ENCODE measurements around the gene AR. TPM values are rescaled to one million over a fixed set of nuclear protein-coding genes. Genes with fewer than 3 reads are reported as not detected.

AR gene
- polyA plus RNA-seq, 1 donor from 2014 or later, result 1.1 TPM

- H3K79me2 ChIP-seq (replicated peaks; ENCODE audit: insufficient read depth, low read length), result no peaks in the 10 kb centered on the region
- TF ChIP-seq RAD21 (conservative IDR thresholded peaks at IDR 0.05), result no peak
- no peaks in the 10 kb centered on the region for H4K20me1 ChIP-seq (ENCODE audit: insufficient read depth)
- H3K27me3 ChIP-seq (ENCODE audit: insufficient read depth, low read depth, low read length), result no peaks in the 10 kb centered on the region
- H3K9ac ChIP-seq (ENCODE audit: low read length), result no peak overlapping the region
- H3F3A ChIP-seq (ENCODE audit: insufficient read depth, low read length, poor library complexity, severe bottlenecking), result no peaks in the 10 kb centered on the region
- no peak overlapping the region for H3K4me2 ChIP-seq (ENCODE audit: low read length)
- no peak overlapping the region for H2AFZ ChIP-seq (ENCODE audit: low read depth, low read length)
- no peak overlapping the region for H3K27ac ChIP-seq (ENCODE audit: low read length)
- H3K9me3 ChIP-seq (ENCODE audit: low read length), result no peaks in the 10 kb centered on the region
- no peaks in the 10 kb centered on the region for H3K9me2 ChIP-seq (ENCODE audit: insufficient read depth, low read length)
- H3K36me3 ChIP-seq (ENCODE audit: insufficient read depth, low read length), result no peaks in the 10 kb centered on the region
- no peak overlapping the region for H3K4me3 ChIP-seq (ENCODE audit: low read length)
Observed at GRCh38 chrX:67721321-67721720, 177.5 kb downstream of the AR start.

- Histone ChIP-seq H3K36me3 (ENCODE audit: insufficient read depth, low read length) (no peaks in the 10 kb centered on the region), H3F3A (ENCODE audit: insufficient read depth, low read length, poor library complexity, severe bottlenecking) (no peaks in the 10 kb centered on the region), H3K4me2 (ENCODE audit: low read length) (no peak overlapping the region), H3K27ac (ENCODE audit: low read length) (no peak overlapping the region), H3K9ac (ENCODE audit: low read length) (no peak overlapping the region), H3K79me2 (replicated peaks; ENCODE audit: insufficient read depth, low read length) (no peaks in the 10 kb centered on the region), H3K9me2 (ENCODE audit: insufficient read depth, low read length) (no peaks in the 10 kb centered on the region), H3K4me3 (ENCODE audit: low read length) (no peak overlapping the region), H3K9me3 (ENCODE audit: low read length) (no peaks in the 10 kb centered on the region), H3K27me3 (ENCODE audit: insufficient read depth, low read depth, low read length) (no peaks in the 10 kb centered on the region), H2AFZ (ENCODE audit: low read depth, low read length) (no peak overlapping the region), H4K20me1 (ENCODE audit: insufficient read depth) (no peaks in the 10 kb centered on the region)
- no peak for TF ChIP-seq POLR2AphosphoS5 (IDR thresholded peaks at IDR 0.05)
- TF ChIP-seq TAF1 (IDR thresholded peaks at IDR 0.05; ENCODE audit: low read depth), result no peak
Observed at GRCh38 chrX:67723580-67724351, 179.9 kb downstream of the AR start.

- no peak for TF ChIP-seq EZH2 (IDR thresholded peaks at IDR 0.05; ENCODE audit: borderline replicate concordance, insufficient read depth, low read length, poor library complexity, severe bottlenecking)
- no peak for TF ChIP-seq SMC3 (conservative IDR thresholded peaks at IDR 0.05; ENCODE audit: poor library complexity)
- TF ChIP-seq EP300 (conservative IDR thresholded peaks at IDR 0.05; ENCODE audit: poor library complexity, severe bottlenecking), result no peak
- no peak for TF ChIP-seq RAD21 (conservative IDR thresholded peaks at IDR 0.05)
- no peak for TF ChIP-seq POLR2AphosphoS5 (IDR thresholded peaks at IDR 0.05)
- no peak for TF ChIP-seq REST (IDR thresholded peaks at IDR 0.05; ENCODE audit: borderline replicate concordance)
- H3K9me3 ChIP-seq (ENCODE audit: low read length), result no peaks in the 10 kb centered on the region
- H3K27me3 ChIP-seq (ENCODE audit: insufficient read depth, low read depth, low read length), result no peaks in the 10 kb centered on the region
- no peak overlapping the region for H3K4me3 ChIP-seq (ENCODE audit: low read length)
- no peaks in the 10 kb centered on the region for H3F3A ChIP-seq (ENCODE audit: insufficient read depth, low read length, poor library complexity, severe bottlenecking)
- H3K27ac ChIP-seq (ENCODE audit: low read length), result no peak overlapping the region
- no peaks in the 10 kb centered on the region for H4K20me1 ChIP-seq (ENCODE audit: insufficient read depth)
- no peaks in the 10 kb centered on the region for H3K79me2 ChIP-seq (replicated peaks; ENCODE audit: insufficient read depth, low read length)
- H3K36me3 ChIP-seq (ENCODE audit: insufficient read depth, low read length), result no peaks in the 10 kb centered on the region
- H2AFZ ChIP-seq (ENCODE audit: low read depth, low read length), result no peak overlapping the region
- no peak overlapping the region for H3K9ac ChIP-seq (ENCODE audit: low read length)
- no peak overlapping the region for H3K4me2 ChIP-seq (ENCODE audit: low read length)
- H3K9me2 ChIP-seq (ENCODE audit: insufficient read depth, low read length), result no peaks in the 10 kb centered on the region
Observed at GRCh38 chrX:67724359-67725110, 180.7 kb downstream of the AR start.

Data from neural cell (in vitro differentiated cells).